HepG2 (cell line): ENCODE data around the gene PM20D1.
"Not testable (repeated sequence)": the region's sequence is repeated elsewhere in the genome, so short reads cannot be mapped to it uniquely, and the experiment has no call there.

Experiments
- CHD2 ChIP-seq: IDR thresholded peaks from 2 replicates; pipeline ENCODE4 v1.6.1; 2011; ENCODE audit warnings: low read depth, low read length, improper control_type of control experiment
- EZH2 ChIP-seq: conservative IDR thresholded peaks from 2 replicates; pipeline ENCODE4 v1.6.1; 2012; ENCODE audit warnings: mild to moderate bottlenecking, low read depth, low read length, moderate library complexity
- FOXP1 ChIP-seq, 2 experiments: fragments of 450-650 bp in 1 of 2; IDR thresholded peaks; 2 replicates each; pipeline ENCODE4 v1.6.1; 2017 to 2018; ENCODE audit warnings: antibody characterized with exemption in 1 of 2
- ZNF556 ChIP-seq: sonication (generic); formaldehyde crosslinking; IDR thresholded peaks from 2 replicates; pipeline ENCODE4 v1.4.0; 2020; ENCODE audit warnings: mild to moderate bottlenecking, missing genetic modification reagents, borderline replicate concordance
- TF ChIP-seq, protein P1 (sequence below): sonication (generic); formaldehyde crosslinking; IDR thresholded peaks from 2 replicates; pipeline ENCODE4 v1.5.0; 2020; ENCODE audit warnings: mild to moderate bottlenecking, missing genetic modification reagents, moderate library complexity
- TF ChIP-seq, protein P2 (sequence below): IDR thresholded peaks from 2 replicates; pipeline ENCODE4 v1.6.1; 2018; ENCODE audit warnings: missing genetic modification reagents
- TF ChIP-seq, protein P3 (sequence below): sonication (generic); formaldehyde crosslinking; IDR thresholded peaks from 2 replicates; pipeline ENCODE4 v1.4.0; 2020; ENCODE audit warnings: missing genetic modification reagents

DNA sequence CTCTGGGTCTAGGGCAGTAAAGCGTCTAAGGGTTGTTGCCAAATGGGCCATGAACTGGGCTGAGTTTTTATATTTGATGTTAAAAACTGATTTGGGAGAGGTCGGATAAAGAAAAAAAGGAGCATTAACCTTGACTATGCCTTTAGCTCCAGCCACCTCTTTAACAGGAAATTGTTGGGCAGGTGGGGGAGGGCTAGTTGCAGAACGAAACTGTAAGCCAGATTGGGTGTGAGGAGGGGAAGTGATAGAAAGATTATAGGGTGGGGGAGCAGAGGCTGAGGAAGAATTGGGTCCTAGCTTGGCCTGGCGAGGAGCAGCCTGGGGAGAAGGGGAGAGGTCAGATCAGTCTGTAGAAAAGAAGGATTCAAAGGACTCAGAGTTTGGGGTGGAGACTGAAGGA lies 39.1 kb upstream of the PM20D1 start:
- TF ChIP-seq FOXP1 (IDR thresholded peaks at IDR 0.05); FOXP1 (CRISPR knock-in tag; IDR thresholded peaks at IDR 0.05); ZNF556 (CRISPR knock-in tag); CHD2; EZH2: not testable (repeated sequence)
- TF ChIP-seq, protein P1, sequence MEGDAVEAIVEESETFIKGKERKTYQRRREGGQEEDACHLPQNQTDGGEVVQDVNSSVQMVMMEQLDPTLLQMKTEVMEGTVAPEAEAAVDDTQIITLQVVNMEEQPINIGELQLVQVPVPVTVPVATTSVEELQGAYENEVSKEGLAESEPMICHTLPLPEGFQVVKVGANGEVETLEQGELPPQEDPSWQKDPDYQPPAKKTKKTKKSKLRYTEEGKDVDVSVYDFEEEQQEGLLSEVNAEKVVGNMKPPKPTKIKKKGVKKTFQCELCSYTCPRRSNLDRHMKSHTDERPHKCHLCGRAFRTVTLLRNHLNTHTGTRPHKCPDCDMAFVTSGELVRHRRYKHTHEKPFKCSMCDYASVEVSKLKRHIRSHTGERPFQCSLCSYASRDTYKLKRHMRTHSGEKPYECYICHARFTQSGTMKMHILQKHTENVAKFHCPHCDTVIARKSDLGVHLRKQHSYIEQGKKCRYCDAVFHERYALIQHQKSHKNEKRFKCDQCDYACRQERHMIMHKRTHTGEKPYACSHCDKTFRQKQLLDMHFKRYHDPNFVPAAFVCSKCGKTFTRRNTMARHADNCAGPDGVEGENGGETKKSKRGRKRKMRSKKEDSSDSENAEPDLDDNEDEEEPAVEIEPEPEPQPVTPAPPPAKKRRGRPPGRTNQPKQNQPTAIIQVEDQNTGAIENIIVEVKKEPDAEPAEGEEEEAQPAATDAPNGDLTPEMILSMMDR: not testable (repeated sequence)
- TF ChIP-seq, protein P2, sequence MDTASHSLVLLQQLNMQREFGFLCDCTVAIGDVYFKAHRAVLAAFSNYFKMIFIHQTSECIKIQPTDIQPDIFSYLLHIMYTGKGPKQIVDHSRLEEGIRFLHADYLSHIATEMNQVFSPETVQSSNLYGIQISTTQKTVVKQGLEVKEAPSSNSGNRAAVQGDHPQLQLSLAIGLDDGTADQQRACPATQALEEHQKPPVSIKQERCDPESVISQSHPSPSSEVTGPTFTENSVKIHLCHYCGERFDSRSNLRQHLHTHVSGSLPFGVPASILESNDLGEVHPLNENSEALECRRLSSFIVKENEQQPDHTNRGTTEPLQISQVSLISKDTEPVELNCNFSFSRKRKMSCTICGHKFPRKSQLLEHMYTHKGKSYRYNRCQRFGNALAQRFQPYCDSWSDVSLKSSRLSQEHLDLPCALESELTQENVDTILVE (CRISPR knock-in tag): not testable (repeated sequence)
- TF ChIP-seq, protein P3, sequence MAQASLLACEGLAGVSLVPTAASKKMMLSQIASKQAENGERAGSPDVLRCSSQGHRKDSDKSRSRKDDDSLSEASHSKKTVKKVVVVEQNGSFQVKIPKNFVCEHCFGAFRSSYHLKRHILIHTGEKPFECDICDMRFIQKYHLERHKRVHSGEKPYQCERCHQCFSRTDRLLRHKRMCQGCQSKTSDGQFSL (CRISPR knock-in tag): not testable (repeated sequence)
